Tibial nerve (tissue), 3 donors: ENCODE data around the gene FBN1.

Experiments used
- POLR2A ChIP-seq, 2 donors: fragments of 450-650 bp; IDR thresholded peaks; one replicate each; pipeline ENCODE4 v1.6.1; 2017; ENCODE audit warnings: antibody characterized with exemption in 2 of 2, mild to moderate bottlenecking in 2 of 2, moderate library complexity in 2 of 2
- TF ChIP-seq, protein P1 (sequence below), 5 experiments: fragments of 200-600 bp in 3 of 5; fragments of 450-650 bp in 2 of 5; sonication (generic) in 3 of 5; IDR thresholded peaks; one replicate each; pipeline ENCODE4 v1.5.1; 2016 to 2019; ENCODE audit warnings: antibody characterized with exemption in 5 of 5, mild to moderate bottlenecking in 3 of 5, moderate library complexity in 2 of 5

- TF ChIP-seq, protein P1, sequence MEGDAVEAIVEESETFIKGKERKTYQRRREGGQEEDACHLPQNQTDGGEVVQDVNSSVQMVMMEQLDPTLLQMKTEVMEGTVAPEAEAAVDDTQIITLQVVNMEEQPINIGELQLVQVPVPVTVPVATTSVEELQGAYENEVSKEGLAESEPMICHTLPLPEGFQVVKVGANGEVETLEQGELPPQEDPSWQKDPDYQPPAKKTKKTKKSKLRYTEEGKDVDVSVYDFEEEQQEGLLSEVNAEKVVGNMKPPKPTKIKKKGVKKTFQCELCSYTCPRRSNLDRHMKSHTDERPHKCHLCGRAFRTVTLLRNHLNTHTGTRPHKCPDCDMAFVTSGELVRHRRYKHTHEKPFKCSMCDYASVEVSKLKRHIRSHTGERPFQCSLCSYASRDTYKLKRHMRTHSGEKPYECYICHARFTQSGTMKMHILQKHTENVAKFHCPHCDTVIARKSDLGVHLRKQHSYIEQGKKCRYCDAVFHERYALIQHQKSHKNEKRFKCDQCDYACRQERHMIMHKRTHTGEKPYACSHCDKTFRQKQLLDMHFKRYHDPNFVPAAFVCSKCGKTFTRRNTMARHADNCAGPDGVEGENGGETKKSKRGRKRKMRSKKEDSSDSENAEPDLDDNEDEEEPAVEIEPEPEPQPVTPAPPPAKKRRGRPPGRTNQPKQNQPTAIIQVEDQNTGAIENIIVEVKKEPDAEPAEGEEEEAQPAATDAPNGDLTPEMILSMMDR (IDR thresholded peaks at IDR 0.05) = no peak
- TF ChIP-seq POLR2A (IDR thresholded peaks at IDR 0.05) = no peak
Observed at GRCh38 chr15:48584090-48584811, 61.3 kb downstream of the FBN1 start.
